GM12878 (cell line): Measurements from ENCODE around the gene NHERF2. TPM values are rescaled to one million over a fixed set of nuclear protein-coding genes. Genes with fewer than 3 reads are reported as not detected.
A peak's percentile ranks its signal among the peaks of the same experiment; 100 is the strongest.

Experiments used
- ATF2 ChIP-seq: IDR thresholded peaks from 2 replicates; pipeline ENCODE4 v1.6.1; 2012; ENCODE audit warnings: low read length, inconsistent platforms
- CHD1 ChIP-seq: IDR thresholded peaks from 2 replicates; pipeline ENCODE4 v1.6.1; 2012; ENCODE audit warnings: low read depth, low read length, improper control_type of control experiment
- ETV6 ChIP-seq, 2 experiments: fragments of 450-650 bp in 1 of 2; IDR thresholded peaks in 1 of 2; conservative IDR thresholded peaks in 1 of 2; 2 replicates each; pipeline ENCODE4 v1.6.1; 2014; ENCODE audit warnings: antibody characterized with exemption in 1 of 2, borderline replicate concordance in 1 of 2, low read depth in 1 of 2, mild to moderate bottlenecking in 1 of 2, moderate library complexity in 1 of 2
- IKZF1 ChIP-seq: fragments of 450-650 bp; conservative IDR thresholded peaks from 2 replicates; pipeline ENCODE4 v1.6.1; 2017; ENCODE audit warnings: antibody characterized with exemption, mild to moderate bottlenecking
- MTA2 ChIP-seq: fragments of 450-650 bp; IDR thresholded peaks from 2 replicates; pipeline ENCODE4 v1.6.1; 2016; ENCODE audit warnings: low read depth, mild to moderate bottlenecking, moderate library complexity
- MTA3 ChIP-seq: IDR thresholded peaks from 2 replicates; pipeline ENCODE4 v1.6.1; 2012; ENCODE audit warnings: low read length, inconsistent platforms, borderline replicate concordance
- NR2C1 ChIP-seq: fragments of 450-650 bp; IDR thresholded peaks from 2 replicates; pipeline ENCODE4 v1.6.1; 2017; ENCODE audit warnings: antibody characterized with exemption, mild to moderate bottlenecking, moderate library complexity
- NR2C2 ChIP-seq: IDR thresholded peaks from 2 replicates; pipeline ENCODE4 v1.6.1; 2011; ENCODE audit warnings: borderline replicate concordance, low read depth; ENCODE audit not compliant: control insufficient read depth, insufficient read length
- PAX5 ChIP-seq: IDR thresholded peaks from 2 replicates; pipeline ENCODE4 v1.6.1; 2011; ENCODE audit warnings: low read depth, low read length, borderline replicate concordance
- POLR2AphosphoS2 ChIP-seq: IDR thresholded peaks from 2 replicates; pipeline ENCODE4 v1.6.1; 2011; ENCODE audit warnings: low read depth, mild to moderate bottlenecking, low read length, improper control_type of control experiment, moderate library complexity
- RAD21 ChIP-seq: IDR thresholded peaks from 2 replicates; pipeline ENCODE4 v1.6.1; 2011; ENCODE audit warnings: mild to moderate bottlenecking, low read depth, low read length, moderate library complexity; ENCODE audit not compliant: insufficient read depth
- SKIL ChIP-seq: fragments of 450-650 bp; IDR thresholded peaks from 2 replicates; pipeline ENCODE4 v1.6.1; 2017; ENCODE audit warnings: mild to moderate bottlenecking, low read depth, inconsistent platforms; ENCODE audit not compliant: poor library complexity, severe bottlenecking
- TAF1 ChIP-seq: IDR thresholded peaks from 2 replicates; pipeline ENCODE4 v1.6.1; 2011; ENCODE audit warnings: mild to moderate bottlenecking, low read depth, low read length, borderline replicate concordance
- polyA plus RNA-seq, 11 experiments: library from polyadenylated mRNA; depleted of rRNA in 4 of 11; unstranded in 6 of 11; stranded (reverse) in 5 of 11; fragments of >200 nt; fragmentation: Nextera tagmentation in 4 of 11; fragmentation: Illumina TruSeq in 1 of 11; extraction: Ambion mirVana in 4 of 11; extraction: Trizol in 1 of 11; gene quantifications; 1 replicate in 1 of 11; 2 replicates in 10 of 11; pipeline versions ENCODE4 v1.2.1 to v1.2.3, GENCODE V29; 2011 to 2016; ENCODE audit warnings: inconsistent platforms in 2 of 11, missing spikeins in 2 of 11, low read depth in 1 of 11
- total RNA-seq, 4 experiments: library from RNA; depleted of rRNA in 3 of 4; stranded (reverse); fragments of >200 nt in 3 of 4; fragmentation: Illumina TruSeq in 1 of 4; extraction: Trizol in 1 of 4; gene quantifications; 2 replicates each; pipeline versions ENCODE4 v1.2.1 to v1.2.3, GENCODE V29; 2013 to 2021
- TF ChIP-seq, protein P1 (sequence below): fragments of 450-650 bp; IDR thresholded peaks from 2 replicates; pipeline ENCODE4 v1.6.1; 2017; ENCODE audit warnings: mild to moderate bottlenecking, moderate library complexity
- TF ChIP-seq, protein P2 (sequence below): IDR thresholded peaks from 2 replicates; pipeline ENCODE4 v1.6.1; 2012; ENCODE audit warnings: low read depth, low read length, improper control_type of control experiment
- TF ChIP-seq, protein P3 (sequence below): fragments of 450-650 bp; IDR thresholded peaks from 2 replicates; pipeline ENCODE4 v1.6.1; 2016; ENCODE audit warnings: mild to moderate bottlenecking
- TF ChIP-seq, protein P4 (sequence below): IDR thresholded peaks from 2 replicates; pipeline ENCODE4 v1.6.1; 2011; ENCODE audit warnings: mild to moderate bottlenecking, low read depth, low read length, moderate library complexity; ENCODE audit not compliant: insufficient replicate concordance

NHERF2 gene
- total and polyA plus RNA-seq, 10 of the 15 experiments (the other 5 are each of a cell fraction or from before 2014, with no cell fraction given), result 0.05 to 0.31 (median 0.08) TPM; not detected in 4

GRCh38 chr16:2003827-2004641 lies 22.7 kb upstream of the NHERF2 start (continued):
- TF ChIP-seq, protein P1, sequence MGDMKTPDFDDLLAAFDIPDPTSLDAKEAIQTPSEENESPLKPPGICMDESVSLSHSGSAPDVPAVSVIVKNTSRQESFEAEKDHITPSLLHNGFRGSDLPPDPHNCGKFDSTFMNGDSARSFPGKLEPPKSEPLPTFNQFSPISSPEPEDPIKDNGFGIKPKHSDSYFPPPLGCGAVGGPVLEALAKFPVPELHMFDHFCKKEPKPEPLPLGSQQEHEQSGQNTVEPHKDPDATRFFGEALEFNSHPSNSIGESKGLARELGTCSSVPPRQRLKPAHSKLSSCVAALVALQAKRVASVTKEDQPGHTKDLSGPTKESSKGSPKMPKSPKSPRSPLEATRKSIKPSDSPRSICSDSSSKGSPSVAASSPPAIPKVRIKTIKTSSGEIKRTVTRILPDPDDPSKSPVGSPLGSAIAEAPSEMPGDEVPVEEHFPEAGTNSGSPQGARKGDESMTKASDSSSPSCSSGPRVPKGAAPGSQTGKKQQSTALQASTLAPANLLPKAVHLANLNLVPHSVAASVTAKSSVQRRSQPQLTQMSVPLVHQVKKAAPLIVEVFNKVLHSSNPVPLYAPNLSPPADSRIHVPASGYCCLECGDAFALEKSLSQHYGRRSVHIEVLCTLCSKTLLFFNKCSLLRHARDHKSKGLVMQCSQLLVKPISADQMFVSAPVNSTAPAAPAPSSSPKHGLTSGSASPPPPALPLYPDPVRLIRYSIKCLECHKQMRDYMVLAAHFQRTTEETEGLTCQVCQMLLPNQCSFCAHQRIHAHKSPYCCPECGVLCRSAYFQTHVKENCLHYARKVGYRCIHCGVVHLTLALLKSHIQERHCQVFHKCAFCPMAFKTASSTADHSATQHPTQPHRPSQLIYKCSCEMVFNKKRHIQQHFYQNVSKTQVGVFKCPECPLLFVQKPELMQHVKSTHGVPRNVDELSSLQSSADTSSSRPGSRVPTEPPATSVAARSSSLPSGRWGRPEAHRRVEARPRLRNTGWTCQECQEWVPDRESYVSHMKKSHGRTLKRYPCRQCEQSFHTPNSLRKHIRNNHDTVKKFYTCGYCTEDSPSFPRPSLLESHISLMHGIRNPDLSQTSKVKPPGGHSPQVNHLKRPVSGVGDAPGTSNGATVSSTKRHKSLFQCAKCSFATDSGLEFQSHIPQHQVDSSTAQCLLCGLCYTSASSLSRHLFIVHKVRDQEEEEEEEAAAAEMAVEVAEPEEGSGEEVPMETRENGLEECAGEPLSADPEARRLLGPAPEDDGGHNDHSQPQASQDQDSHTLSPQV, result no peak
- TF ChIP-seq, protein P2, sequence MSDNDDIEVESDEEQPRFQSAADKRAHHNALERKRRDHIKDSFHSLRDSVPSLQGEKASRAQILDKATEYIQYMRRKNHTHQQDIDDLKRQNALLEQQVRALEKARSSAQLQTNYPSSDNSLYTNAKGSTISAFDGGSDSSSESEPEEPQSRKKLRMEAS, result no peak
- TF ChIP-seq NR2C1 (0 out of 2 replicates have a peak, but pooled peaks have one; percentile 15), TAF1 (no peak), POLR2AphosphoS2 (no peak), ATF2 (no peak), CHD1 (no peak), RAD21 (peak; percentile 43), IKZF1 (0 out of 2 replicates have a peak, but pooled peaks have one; percentile 27), ETV6 (conservative IDR thresholded peaks at IDR 0.05 in 1 of 2, IDR thresholded peaks at IDR 0.05 in 1 of 2; ENCODE audit: borderline replicate concordance in 1 of 2, low read depth in 1 of 2) (no peak), NR2C2 (no peak), MTA3 (no peak), MTA2 (no peak), SKIL (no peak), PAX5 (no peak)
- TF ChIP-seq, protein P3, sequence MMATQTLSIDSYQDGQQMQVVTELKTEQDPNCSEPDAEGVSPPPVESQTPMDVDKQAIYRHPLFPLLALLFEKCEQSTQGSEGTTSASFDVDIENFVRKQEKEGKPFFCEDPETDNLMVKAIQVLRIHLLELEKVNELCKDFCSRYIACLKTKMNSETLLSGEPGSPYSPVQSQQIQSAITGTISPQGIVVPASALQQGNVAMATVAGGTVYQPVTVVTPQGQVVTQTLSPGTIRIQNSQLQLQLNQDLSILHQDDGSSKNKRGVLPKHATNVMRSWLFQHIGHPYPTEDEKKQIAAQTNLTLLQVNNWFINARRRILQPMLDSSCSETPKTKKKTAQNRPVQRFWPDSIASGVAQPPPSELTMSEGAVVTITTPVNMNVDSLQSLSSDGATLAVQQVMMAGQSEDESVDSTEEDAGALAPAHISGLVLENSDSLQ, result peak; percentile 83
- TF ChIP-seq, protein P4, sequence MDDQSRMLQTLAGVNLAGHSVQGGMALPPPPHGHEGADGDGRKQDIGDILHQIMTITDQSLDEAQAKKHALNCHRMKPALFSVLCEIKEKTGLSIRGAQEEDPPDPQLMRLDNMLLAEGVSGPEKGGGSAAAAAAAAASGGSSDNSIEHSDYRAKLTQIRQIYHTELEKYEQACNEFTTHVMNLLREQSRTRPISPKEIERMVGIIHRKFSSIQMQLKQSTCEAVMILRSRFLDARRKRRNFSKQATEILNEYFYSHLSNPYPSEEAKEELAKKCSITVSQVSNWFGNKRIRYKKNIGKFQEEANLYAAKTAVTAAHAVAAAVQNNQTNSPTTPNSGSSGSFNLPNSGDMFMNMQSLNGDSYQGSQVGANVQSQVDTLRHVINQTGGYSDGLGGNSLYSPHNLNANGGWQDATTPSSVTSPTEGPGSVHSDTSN, result peak; percentile 43
